ENCODE data around the gene RNU1-4.
"Not testable (repeated sequence)": the region's sequence is repeated elsewhere in the genome, so short reads cannot be mapped to it uniquely, and the experiment has no call there.

RNU1-4 gene

GRCh38 chr1:16770139-16770759, 29.9 kb downstream of the RNU1-4 start:
- DNase-seq (ENCODE audit: low read depth), result not testable (repeated sequence)

DNA sequence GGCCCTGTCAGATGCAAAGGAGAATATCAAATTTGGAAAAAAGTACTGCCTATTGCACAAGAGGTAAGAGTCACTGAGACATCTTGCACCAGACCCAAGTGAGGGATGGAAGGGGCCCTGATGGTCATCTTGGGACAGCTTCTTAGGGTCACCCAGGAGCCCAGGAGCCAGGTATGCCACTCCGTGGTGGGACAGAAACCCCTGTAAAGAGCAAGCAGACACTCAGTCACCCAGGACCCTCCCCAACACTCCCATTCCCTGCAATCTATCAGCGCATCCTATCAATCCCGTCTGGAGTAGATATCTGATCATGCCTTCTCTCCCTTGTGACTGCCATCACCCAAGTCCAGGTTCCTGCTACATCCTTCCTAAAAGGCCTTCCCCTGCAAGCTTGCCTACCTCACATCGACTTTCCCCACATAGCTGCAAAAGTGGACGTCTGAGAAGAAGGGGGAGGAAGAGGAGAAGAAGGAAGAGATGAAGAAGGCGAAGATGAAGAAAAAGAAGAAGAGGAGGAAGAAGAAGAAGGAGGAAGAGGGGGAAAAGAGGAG, 30.7 kb downstream of the RNU1-4 start:
- not testable (repeated sequence) for DNase-seq (ENCODE audit: low read depth)

- DNase-seq (ENCODE audit: low read depth), result not testable (repeated sequence)
These were observed 32.2 kb downstream of the RNU1-4 start for GRCh38 chr1:16772275-16773204.

DNA sequence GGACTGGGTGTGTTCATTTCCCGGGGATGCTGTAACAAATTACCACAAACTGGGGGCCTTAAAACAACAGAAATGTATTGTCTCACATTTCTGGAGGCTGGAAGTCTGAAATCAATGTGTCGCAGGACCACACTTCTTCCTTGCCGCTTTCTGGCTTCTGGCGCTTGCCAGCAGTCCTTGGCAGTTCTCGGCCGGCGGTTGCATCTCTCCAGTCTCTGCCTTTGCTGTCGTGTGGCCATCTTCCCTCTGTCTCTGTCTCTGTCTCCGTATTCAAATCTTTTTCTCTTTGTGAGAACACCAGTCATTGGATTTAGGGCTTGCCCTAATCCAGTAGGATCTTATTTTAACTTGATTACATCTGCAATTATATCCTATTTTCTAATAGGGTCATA, 32.9 kb downstream of the RNU1-4 start:
- not testable (repeated sequence) for DNase-seq (ENCODE audit: low read depth)

- not testable (repeated sequence) for DNase-seq (ENCODE audit: low read depth)
These were observed 33.4 kb downstream of the RNU1-4 start for GRCh38 chr1:16773723-16774122.

DNA sequence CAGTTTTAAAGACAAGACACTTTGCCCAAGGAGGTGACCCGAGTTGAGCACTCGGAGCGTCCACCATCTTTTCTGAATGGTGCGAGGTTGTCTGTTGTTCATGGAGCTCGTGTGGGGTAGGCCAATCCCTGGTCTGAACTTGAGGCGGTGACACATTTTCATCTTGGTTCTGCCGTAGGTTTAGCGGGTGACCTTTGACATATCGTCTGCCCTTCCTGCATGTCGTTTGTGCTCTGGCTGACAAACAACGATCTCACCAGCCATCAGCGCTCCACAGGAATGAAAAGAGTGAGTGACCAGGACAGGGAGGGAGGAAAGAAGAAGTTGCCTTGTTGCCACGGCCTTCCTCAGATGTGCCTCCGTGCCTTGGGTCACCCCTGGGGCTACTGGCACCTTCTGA, 34.5 kb downstream of the RNU1-4 start:
- not testable (repeated sequence) for DNase-seq (ENCODE audit: low read depth)

DNA sequence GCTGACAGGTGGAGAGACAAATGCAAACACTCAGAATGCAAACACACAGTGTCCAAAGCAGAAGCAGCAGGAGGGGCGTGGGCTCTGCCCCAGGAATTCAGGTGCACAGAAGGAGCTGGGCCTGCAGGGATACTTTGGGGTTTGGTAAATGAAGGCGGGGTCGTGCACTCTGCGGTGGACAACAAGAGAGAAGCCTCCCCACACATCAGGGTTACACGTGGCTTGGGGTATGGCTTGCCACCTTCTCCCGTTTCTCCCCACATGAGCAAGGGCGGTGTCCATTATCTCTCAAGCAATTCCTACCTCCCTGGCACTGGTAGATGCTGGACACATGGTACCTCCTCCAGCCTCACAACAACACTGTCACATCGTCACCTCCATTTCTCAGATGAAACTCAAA, 35.0 kb downstream of the RNU1-4 start:
- DNase-seq (ENCODE audit: low read depth), result not testable (repeated sequence)

GRCh38 chr1:16776248-16776647, 35.9 kb downstream of the RNU1-4 start:
- not testable (repeated sequence) for DNase-seq (ENCODE audit: low read depth)

DNA sequence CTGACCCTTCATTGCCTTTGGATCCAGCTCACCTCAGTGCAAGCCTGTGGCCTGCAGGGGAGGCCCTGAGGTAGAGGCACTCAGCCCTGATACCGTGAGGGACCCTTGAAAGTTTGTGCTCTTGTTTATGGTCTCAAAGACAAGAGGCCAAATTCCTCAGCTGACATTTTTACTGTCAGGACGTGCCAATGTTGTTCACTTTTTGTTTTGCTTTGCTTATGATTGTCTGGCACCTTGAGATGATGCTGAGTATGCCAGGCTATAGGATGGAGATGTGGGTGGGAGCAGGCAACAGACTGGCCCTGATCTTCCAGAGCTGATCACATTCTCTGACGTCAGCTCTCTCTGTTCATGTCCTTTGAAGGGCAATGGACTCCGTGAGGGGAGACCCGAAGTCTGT, 36.5 kb downstream of the RNU1-4 start:
- not testable (repeated sequence) for DNase-seq (ENCODE audit: low read depth)

DNA sequence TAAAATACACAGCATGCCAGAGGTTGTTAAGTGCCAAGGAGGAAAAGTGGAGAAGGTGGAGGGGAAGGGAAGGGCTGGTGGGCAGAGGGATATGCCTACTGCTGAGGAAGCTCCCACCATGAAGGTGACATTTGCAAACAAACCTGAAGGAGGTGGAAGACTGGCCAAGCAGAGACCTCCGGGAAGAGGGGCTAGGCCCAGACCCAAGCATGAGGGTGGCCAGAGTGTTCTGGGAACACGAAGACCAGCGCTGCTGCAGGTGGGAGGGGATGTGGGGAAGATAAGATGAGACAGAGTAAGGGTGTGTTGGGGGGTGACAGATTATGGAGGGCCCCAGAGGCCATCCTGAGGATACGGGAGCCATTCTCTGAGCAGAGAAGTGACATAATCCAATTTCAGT, 37.5 kb downstream of the RNU1-4 start:
- not testable (repeated sequence) for DNase-seq (ENCODE audit: low read depth)

GRCh38 chr1:16779525-16779924, 39.2 kb downstream of the RNU1-4 start:
- not testable (repeated sequence) for DNase-seq (ENCODE audit: low read depth)

GRCh38 chr1:16781033-16781432, 40.7 kb downstream of the RNU1-4 start:
- DNase-seq (ENCODE audit: low read depth), result not testable (repeated sequence)

- not testable (repeated sequence) for DNase-seq (ENCODE audit: low read depth)
These were observed 41.3 kb downstream of the RNU1-4 start for GRCh38 chr1:16781625-16782024.

DNA sequence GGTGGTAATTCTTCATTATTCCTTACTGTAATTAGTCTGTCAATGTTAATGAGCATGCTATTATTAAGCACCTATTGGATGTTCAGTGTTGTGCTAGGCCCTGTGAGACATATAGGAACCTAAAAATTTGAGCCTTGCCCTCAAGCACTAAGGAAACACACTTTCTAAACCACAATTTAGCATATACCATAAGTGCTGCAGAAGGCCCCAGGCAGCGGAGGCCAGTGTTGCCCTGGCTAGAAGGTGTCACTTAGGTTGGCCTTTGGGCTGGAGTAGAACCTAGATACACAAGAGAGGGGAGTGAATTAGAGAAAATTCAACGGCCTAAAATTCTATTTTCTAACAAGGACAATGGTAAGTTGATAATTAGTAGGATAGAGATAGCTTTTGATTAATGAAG, 44.6 kb downstream of the RNU1-4 start:
- not testable (repeated sequence) for DNase-seq (ENCODE audit: low read depth)

DNA sequence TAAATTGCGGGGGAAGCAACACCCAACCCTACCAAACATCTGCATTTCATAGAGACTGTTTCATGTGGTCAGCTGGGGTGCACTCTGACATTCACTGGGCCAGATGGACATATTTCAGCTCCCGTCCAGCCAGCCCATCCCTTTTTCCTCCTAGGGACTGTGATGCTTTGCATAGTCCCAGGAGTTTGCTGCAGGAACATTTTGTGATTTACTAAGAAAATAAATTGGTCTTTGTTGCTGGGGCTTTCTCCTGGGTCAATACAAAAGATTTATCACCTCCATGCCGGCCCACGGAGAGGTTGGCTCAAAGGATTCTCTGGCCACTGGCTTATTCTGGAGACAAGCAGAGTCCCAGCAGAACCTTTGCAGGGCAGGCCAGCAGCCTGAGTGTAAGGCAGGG, 46.0 kb downstream of the RNU1-4 start:
- not testable (repeated sequence) for DNase-seq (ENCODE audit: low read depth)

GRCh38 chr1:16787175-16787574, 46.9 kb downstream of the RNU1-4 start:
- DNase-seq (ENCODE audit: low read depth), result not testable (repeated sequence)

DNA sequence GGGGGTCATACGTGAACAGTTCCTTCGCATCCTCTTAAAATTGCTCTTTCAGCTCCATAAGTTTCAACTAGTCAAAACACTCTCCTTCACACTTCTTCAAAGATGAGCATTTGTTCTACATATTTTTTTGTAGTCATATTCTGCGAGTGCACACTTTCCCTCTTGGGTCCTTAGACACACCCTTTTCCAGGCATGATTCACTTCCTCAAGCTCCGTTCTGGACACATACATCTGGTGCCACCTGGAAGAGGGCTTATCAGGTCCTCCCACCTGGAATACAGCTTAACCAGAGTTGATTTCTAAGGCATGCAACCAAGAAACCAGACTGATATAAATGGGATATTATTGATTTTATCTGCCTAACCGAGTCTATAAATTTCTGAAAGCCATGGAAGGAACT, 47.4 kb downstream of the RNU1-4 start:
- not testable (repeated sequence) for DNase-seq (ENCODE audit: low read depth)
